GM10266 (cell line): Measurements from ENCODE around the gene ASB13.

Experiments
- DNase-seq: peaks from one replicate; pipeline ENCODE4 v3.0.0; 2012; ENCODE audit errors: extremely low spot score
- TF ChIP-seq, protein P1 (sequence below): IDR thresholded peaks from 2 replicates; pipeline ENCODE4 v1.5.1; 2012; ENCODE audit warnings: mild to moderate bottlenecking, low read depth; ENCODE audit not compliant: control insufficient read depth, insufficient read depth; ENCODE audit errors: missing control alignments

ASB13 gene

DNA sequence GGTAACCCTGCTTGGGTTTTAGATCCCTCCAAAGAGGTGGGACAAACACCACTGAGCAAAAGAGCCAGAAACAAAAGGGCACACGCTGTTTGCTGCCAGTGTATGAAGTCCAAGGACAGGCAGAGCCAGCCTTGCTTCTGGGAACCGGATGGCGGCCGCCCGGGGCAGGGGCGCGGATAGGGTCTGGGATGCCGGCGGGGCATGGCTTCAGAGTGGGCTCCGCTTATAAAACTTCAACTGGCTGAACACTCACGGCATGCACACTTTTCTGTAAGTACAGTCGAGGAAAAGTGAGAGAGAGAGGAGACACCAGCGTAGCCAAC, 62.6 kb downstream of the ASB13 start:
- TF ChIP-seq, protein P1, sequence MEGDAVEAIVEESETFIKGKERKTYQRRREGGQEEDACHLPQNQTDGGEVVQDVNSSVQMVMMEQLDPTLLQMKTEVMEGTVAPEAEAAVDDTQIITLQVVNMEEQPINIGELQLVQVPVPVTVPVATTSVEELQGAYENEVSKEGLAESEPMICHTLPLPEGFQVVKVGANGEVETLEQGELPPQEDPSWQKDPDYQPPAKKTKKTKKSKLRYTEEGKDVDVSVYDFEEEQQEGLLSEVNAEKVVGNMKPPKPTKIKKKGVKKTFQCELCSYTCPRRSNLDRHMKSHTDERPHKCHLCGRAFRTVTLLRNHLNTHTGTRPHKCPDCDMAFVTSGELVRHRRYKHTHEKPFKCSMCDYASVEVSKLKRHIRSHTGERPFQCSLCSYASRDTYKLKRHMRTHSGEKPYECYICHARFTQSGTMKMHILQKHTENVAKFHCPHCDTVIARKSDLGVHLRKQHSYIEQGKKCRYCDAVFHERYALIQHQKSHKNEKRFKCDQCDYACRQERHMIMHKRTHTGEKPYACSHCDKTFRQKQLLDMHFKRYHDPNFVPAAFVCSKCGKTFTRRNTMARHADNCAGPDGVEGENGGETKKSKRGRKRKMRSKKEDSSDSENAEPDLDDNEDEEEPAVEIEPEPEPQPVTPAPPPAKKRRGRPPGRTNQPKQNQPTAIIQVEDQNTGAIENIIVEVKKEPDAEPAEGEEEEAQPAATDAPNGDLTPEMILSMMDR = no peak

DNA sequence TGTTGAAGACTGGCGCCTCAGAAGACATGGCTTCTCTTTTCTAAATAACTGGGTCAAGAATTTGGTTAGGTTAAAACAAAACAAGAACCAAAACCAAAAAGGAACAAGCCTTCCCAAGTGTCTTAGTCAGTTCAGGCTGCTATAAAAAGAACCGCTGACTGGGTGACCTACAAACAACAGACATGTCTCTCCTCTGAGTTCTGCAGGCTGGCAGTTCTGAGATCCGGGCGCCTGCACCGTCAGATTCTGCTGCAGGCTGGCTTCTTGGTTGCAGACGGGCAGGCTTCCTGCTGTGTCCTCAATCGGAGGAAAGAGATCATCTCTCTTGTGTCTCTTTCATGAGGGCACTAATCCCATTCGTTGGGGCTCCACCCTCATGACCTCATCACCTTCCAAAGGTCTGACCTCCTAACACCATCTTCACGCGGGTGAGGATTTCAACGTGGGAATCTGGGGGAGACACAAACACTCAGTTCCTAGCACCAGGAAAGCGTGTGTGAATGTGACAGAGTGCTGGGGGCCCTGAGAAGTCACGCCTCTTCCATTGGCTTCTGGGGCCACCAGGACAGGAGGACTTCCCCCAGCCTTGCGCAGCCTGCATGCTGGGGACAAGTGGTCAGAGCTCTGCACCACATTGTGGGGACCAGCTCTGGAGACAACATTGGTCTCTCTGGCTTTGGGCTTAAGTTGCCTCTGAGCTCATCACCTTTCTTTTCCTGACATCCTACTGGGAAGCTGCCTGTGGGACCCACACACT, 63.1 kb downstream of the ASB13 start:
- no peak for DNase-seq
- TF ChIP-seq, protein P1 = no peak

More for the DNA sequence above, 62.6 kb downstream of the ASB13 start:
- no peak for DNase-seq

DNA sequence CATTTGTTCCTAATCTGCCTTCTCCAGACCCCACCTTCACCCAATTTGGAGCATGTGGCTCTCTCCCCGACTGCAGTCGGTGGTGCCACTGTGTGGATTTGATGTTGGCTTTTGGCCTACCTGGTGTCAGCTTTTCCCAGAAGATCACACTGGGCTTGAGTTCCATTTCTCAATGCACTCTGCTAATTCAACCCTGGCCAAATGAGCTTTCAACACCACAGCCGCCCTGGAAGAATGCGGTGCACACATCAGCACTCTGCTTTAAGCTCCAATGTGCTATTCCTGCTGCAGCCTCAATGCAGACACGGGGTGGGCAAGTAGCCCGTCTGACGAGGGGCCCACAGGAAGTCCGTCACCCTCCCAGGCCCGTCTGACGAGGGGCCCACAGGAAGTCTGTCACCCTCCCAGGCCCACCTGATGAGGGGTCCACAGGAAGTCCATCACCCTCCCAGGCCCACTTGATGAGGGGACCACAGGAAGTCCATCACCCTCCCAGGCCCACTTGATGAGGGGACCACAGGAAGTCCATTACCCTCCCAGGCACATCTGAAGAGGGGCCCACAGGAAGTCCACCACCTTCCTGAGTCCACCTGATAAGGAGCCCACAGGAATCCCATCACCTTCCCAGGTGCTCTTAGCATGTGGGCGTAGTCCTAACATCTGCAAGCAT, 64.4 kb downstream of the ASB13 start:
- TF ChIP-seq, protein P1 = no peak
- DNase-seq = no peak

DNA sequence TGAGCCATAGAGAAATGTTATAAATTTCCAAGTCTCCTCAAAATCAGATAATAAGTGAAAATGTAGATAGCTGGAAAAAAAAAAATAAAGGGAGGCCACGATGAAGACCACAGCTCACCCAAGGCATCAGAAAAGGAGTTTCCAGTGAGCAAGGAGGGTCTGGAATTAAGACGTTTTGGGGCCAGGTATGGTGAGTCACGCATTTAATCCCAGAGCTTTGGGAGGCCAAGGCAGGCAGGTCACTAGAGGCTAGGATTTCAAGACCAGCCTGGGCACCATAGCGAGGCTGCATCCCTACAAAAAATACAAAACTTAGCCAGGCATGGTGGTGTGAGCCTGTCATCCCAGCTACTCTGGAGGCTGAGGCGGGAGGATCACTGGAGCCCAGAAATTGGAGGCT, 65.5 kb downstream of the ASB13 start:
- TF ChIP-seq, protein P1 = no peak
- DNase-seq = no peak

DNA sequence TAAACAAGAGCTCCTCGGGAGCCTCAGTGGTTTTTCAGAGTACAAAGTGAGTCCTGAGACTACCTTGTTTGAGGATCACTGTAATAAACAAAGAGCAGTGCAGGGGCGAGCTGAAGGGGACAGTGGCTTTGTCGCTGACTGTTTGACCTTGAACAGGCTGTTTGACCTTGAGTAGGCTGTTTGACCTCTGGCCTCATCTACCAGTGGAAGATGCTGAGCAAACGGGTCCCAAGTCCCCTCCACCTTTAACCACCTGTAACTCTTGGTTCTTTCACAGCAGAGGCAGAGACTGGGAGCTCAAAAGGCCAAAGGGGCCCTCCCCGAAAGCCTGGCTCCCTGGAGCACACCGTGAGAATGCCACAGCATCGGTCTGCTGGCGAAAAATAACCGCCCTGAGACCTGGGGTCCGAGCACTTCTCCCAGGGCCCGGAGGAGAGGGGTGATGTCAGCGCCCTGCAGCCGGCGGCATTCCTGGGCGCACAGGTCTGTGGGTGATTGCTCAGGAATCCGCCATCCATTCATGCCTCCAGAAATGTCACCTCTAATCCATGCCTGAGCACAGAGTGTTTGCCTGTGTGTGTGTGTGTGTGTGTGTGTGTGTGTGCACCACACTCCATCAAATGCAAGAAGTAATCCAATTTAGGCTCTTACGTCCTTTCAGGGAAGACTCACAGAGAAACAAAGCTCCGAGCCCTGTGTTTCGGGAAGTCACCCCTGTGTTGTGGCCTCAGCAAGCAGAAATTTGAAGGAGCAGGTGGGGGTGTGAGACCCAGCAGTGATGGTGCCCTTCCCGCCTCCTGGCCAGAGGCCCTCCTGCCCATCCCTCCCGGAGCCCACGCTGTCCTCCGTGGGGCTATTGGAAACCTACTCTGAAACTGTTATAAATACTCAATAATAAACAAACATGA, 66.5 kb downstream of the ASB13 start:
- DNase-seq = no peak
- TF ChIP-seq, protein P1 = no peak

DNA sequence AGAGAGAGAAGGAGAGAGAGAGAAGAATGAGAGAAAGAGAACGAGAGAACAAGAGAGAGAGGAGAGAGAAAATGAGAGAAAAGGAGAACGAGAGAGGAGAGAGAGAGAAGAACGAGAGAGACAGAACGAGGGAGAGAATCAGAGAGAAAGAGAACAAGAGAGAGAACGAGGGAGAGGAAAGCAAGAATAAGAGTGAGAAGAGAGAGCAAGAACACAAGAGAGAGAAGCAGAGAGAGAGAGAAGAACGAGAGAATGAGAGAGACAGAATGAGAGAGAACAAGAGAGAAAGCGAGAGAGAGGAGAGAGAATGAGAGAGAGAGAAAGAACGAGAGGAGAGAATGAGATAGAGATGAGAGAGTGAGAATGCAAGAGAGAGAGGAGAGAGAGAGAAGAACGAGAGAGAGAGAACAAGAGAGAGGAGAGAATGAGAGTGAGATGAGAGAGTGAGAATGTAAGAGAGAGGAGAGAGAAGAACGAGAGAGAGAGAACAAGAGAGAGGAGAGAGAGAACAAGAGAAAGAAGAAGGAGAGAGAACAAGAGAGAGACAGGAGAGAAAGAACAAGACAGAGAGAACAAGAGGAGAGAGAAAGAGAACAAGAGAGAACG, 68.2 kb downstream of the ASB13 start:
- DNase-seq = no peak
- TF ChIP-seq, protein P1 = no peak
